RWPE2 (cell line): Measurements from ENCODE around the gene MGRN1.

Source experiments
- ATAC-seq: fragments of 200-7000 bp; cut with Tn5 transposase; 3 replicates; pipeline ENCODE4 v1.9.1; 2021; ENCODE audit warnings: low read depth
- DNase-seq: peaks from one replicate; pipeline ENCODE4 v3.0.0-alpha.2; 2020; ENCODE audit warnings: low spot score
- H3K27ac ChIP-seq: fragments of 450-650 bp; 2 replicates; pipeline ENCODE4 v1.5.1; 2017; ENCODE audit warnings: mild to moderate bottlenecking; ENCODE audit not compliant: poor library complexity, severe bottlenecking
- H3K27me3 ChIP-seq: fragments of 250-450 bp; sonication (Bioruptor Pico); 2 replicates; pipeline ENCODE4 v1.5.1; 2021; ENCODE audit warnings: mild to moderate bottlenecking, moderate library complexity; ENCODE audit not compliant: insufficient read depth, poor library complexity, severe bottlenecking
- H3K36me3 ChIP-seq: fragments of 250-450 bp; sonication (Bioruptor Pico); 2 replicates; pipeline ENCODE4 v1.5.1; 2020; ENCODE audit warnings: low read depth, mild to moderate bottlenecking, moderate library complexity
- H3K4me1 ChIP-seq: fragments of 250-450 bp; sonication (Bioruptor Pico); 2 replicates; pipeline ENCODE4 v1.5.1; 2021; ENCODE audit warnings: mild to moderate bottlenecking, moderate library complexity; ENCODE audit not compliant: insufficient read depth, poor library complexity, severe bottlenecking
- H3K4me3 ChIP-seq: fragments of 250-450 bp; sonication (Bioruptor Pico); 2 replicates; pipeline ENCODE4 v1.5.1; 2021; ENCODE audit warnings: mild to moderate bottlenecking, moderate library complexity; ENCODE audit not compliant: severe bottlenecking
- H3K9me3 ChIP-seq: fragments of 250-450 bp; sonication (Bioruptor Pico); 2 replicates; pipeline ENCODE4 v1.5.1; 2021; ENCODE audit warnings: mild to moderate bottlenecking, moderate library complexity; ENCODE audit not compliant: severe bottlenecking
- CTCF ChIP-seq: fragments of 450-650 bp; IDR thresholded peaks from one replicate; pipeline ENCODE4 v1.5.1; 2017; ENCODE audit warnings: mild to moderate bottlenecking, moderate library complexity; ENCODE audit not compliant: poor library complexity, severe bottlenecking

MGRN1 gene

GRCh38 chr16:4685292-4685691 is 60.7 kb downstream of the MGRN1 start:
- Histone ChIP-seq H3K9me3 (no peaks in the 10 kb centered on the region), H3K4me1 (peaks cover 20% of the 10 kb centered on the region), H3K4me3 (no peak overlapping the region), H3K27me3 (no peaks in the 10 kb centered on the region), H3K27ac (no peak overlapping the region), H3K36me3 (peaks cover 48% of the 10 kb centered on the region)
- DNase-seq (peak; percentile 63), ATAC-seq (no peak)
- no peak for TF ChIP-seq CTCF

- TF ChIP-seq CTCF = no peak
- peaks cover 48% of the 10 kb centered on the region for H3K36me3 ChIP-seq
- ATAC-seq = no peak
Measured at GRCh38 chr16:4685776-4686496, 61.3 kb downstream of the MGRN1 start.

GRCh38 chr16:4686497-4687210 is 62.0 kb downstream of the MGRN1 start:
- Histone ChIP-seq H3K9me3 (no peaks in the 10 kb centered on the region), H3K27ac (no peak overlapping the region), H3K4me3 (no peak overlapping the region), H3K27me3 (no peaks in the 10 kb centered on the region), H3K36me3 (peaks cover 45% of the 10 kb centered on the region), H3K4me1 (peaks cover 10% of the 10 kb centered on the region)
- TF ChIP-seq CTCF = no peak
- DNase-seq (peak; percentile 61), ATAC-seq (no peak)

More at GRCh38 chr16:4685776-4686496, 61.3 kb downstream of the MGRN1 start:
- DNase-seq = no peak
- H3K27me3 ChIP-seq = no peaks in the 10 kb centered on the region
- peaks cover 13% of the 10 kb centered on the region for H3K4me1 ChIP-seq
- no peaks in the 10 kb centered on the region for H3K9me3 ChIP-seq
- H3K27ac ChIP-seq = no peak overlapping the region
- H3K4me3 ChIP-seq = no peak overlapping the region

GRCh38 chr16:4687416-4687815 is 62.8 kb downstream of the MGRN1 start:
- Histone ChIP-seq H3K9me3 (no peaks in the 10 kb centered on the region), H3K27ac (no peak overlapping the region), H3K4me3 (no peak overlapping the region), H3K27me3 (no peaks in the 10 kb centered on the region), H3K36me3 (peaks cover 37% of the 10 kb centered on the region), H3K4me1 (peaks cover 10% of the 10 kb centered on the region)
- ATAC-seq (no peak), DNase-seq (no peak)
- TF ChIP-seq CTCF = no peak
